ENCODE measurements around the gene KRTDAP.

The KRTDAP gene

GRCh38 chr19:35490364-35490763, at the start of gene KRTDAP:
TSS of gene KRTDAP (minus strand) at chr19:35490464. CDS start at chr19:35490442, 22 bp downstream.
- no peak for DNase-seq (ENCODE audit: low read depth in 4 of 4, low spot score in 1 of 4)

GRCh38 chr19:35539850-35540249, 49.6 kb upstream of the KRTDAP start:
- no peak for DNase-seq (ENCODE audit: low read depth in 4 of 4, low spot score in 1 of 4)

- no peak for DNase-seq (ENCODE audit: low read depth in 4 of 4, low spot score in 1 of 4)
Observed at GRCh38 chr19:35539314-35539713, 49.0 kb upstream of the KRTDAP start.

GRCh38 chr19:35534803-35535480, 44.7 kb upstream of the KRTDAP start:
- DNase-seq (ENCODE audit: low read depth in 4 of 4, low spot score in 1 of 4) = no peak

GRCh38 chr19:35533822-35534392, 43.6 kb upstream of the KRTDAP start:
- peak in 1 of 4 experiments; percentile 25 for DNase-seq (ENCODE audit: low read depth in 4 of 4, low spot score in 1 of 4)

- DNase-seq (ENCODE audit: low read depth in 4 of 4, low spot score in 1 of 4) = no peak
Observed at GRCh38 chr19:35533201-35533821, 43.0 kb upstream of the KRTDAP start, which contains the start of gene GAPDHS. TSS of gene GAPDHS (plus strand) at chr19:35533456. CDS start at chr19:35533528, 72 bp downstream.

- DNase-seq (ENCODE audit: low read depth in 4 of 4, low spot score in 1 of 4) = no peak
Observed at GRCh38 chr19:35531291-35531690, 41.0 kb upstream of the KRTDAP start.

- DNase-seq (ENCODE audit: low read depth in 4 of 4, low spot score in 1 of 4) = no peak
Observed at GRCh38 chr19:35529241-35530218, 39.3 kb upstream of the KRTDAP start.

- no peak for DNase-seq (ENCODE audit: low read depth in 4 of 4, low spot score in 1 of 4)
Observed at GRCh38 chr19:35528218-35529038, 38.2 kb upstream of the KRTDAP start, which contains the start of gene SBSN. TSS of gene SBSN (minus strand) at chr19:35528311. CDS start at chr19:35528281, 30 bp downstream.

GRCh38 chr19:35525873-35526272, 35.6 kb upstream of the KRTDAP start:
- no peak for DNase-seq (ENCODE audit: low read depth in 4 of 4, low spot score in 1 of 4)

- DNase-seq (ENCODE audit: low read depth in 4 of 4, low spot score in 1 of 4) = no peak
Observed at GRCh38 chr19:35524181-35524837, 34.0 kb upstream of the KRTDAP start.

GRCh38 chr19:35522745-35523327, 32.6 kb upstream of the KRTDAP start:
- DNase-seq (ENCODE audit: low read depth in 4 of 4, low spot score in 1 of 4) = no peak

GRCh38 chr19:35521124-35521743, 31.0 kb upstream of the KRTDAP start:
- DNase-seq (ENCODE audit: low read depth in 4 of 4, low spot score in 1 of 4) = no peak

GRCh38 chr19:35519291-35519690, 29.0 kb upstream of the KRTDAP start:
- no peak for DNase-seq (ENCODE audit: low read depth in 4 of 4, low spot score in 1 of 4)

- no peak for DNase-seq (ENCODE audit: low read depth in 4 of 4, low spot score in 1 of 4)
Observed at GRCh38 chr19:35518313-35518712, 28.0 kb upstream of the KRTDAP start.

GRCh38 chr19:35517342-35517741, 27.1 kb upstream of the KRTDAP start:
- no peak for DNase-seq (ENCODE audit: low read depth in 4 of 4, low spot score in 1 of 4)

- DNase-seq (ENCODE audit: low read depth in 4 of 4, low spot score in 1 of 4) = no peak
Observed at GRCh38 chr19:35516310-35516709, 26.0 kb upstream of the KRTDAP start.

GRCh38 chr19:35514282-35514809, 24.1 kb upstream of the KRTDAP start:
- no peak for DNase-seq (ENCODE audit: low read depth in 4 of 4, low spot score in 1 of 4)

Data from stimulated activated CD4-positive, alpha-beta T cell treated with anti-CD3 and anti-CD28 coated beads, Interleukin-1b, Interleukin-23, amount 100 ng/mL, for 24 hours (primary cell).